Ishikawa (cell line): ENCODE data around the gene LEKR1.

Experiments used
- CEBPB ChIP-seq: IDR thresholded peaks from 2 replicates; pipeline ENCODE4 v1.6.1; 2012
- CREB1 ChIP-seq: IDR thresholded peaks from 2 replicates; pipeline ENCODE4 v1.6.1; 2012; ENCODE audit warnings: low read depth
- EGR1 ChIP-seq: IDR thresholded peaks from 2 replicates; pipeline ENCODE4 v1.6.1; 2012
- EP300 ChIP-seq: IDR thresholded peaks from 2 replicates; pipeline ENCODE4 v1.6.1; 2012; ENCODE audit warnings: borderline replicate concordance
- FOXM1 ChIP-seq: IDR thresholded peaks from 2 replicates; pipeline ENCODE4 v1.6.1; 2012; ENCODE audit warnings: low read depth, borderline replicate concordance
- NFIC ChIP-seq: IDR thresholded peaks from 2 replicates; pipeline ENCODE4 v1.6.1; 2012
- RAD21 ChIP-seq: IDR thresholded peaks from 2 replicates; pipeline ENCODE4 v1.6.1; 2012; ENCODE audit warnings: low read depth
- TAF1 ChIP-seq: IDR thresholded peaks from 2 replicates; pipeline ENCODE4 v1.6.1; 2012; ENCODE audit warnings: low read depth, mild to moderate bottlenecking
- TCF12 ChIP-seq: IDR thresholded peaks from 2 replicates; pipeline ENCODE4 v1.6.1; 2012; ENCODE audit warnings: low read depth
- TEAD4 ChIP-seq: IDR thresholded peaks from 2 replicates; pipeline ENCODE4 v1.6.1; 2012
- YY1 ChIP-seq: IDR thresholded peaks from 2 replicates; pipeline ENCODE4 v1.6.1; 2012; ENCODE audit warnings: low read depth
- ZBTB7A ChIP-seq: IDR thresholded peaks from 2 replicates; pipeline ENCODE4 v1.6.1; 2012; ENCODE audit warnings: low read depth
- TF ChIP-seq, protein P1 (sequence below): IDR thresholded peaks from 2 replicates; pipeline ENCODE4 v1.6.1; 2012
- TF ChIP-seq, protein P2 (sequence below): IDR thresholded peaks from 2 replicates; pipeline ENCODE4 v1.6.1; 2012; ENCODE audit warnings: low read depth, mild to moderate bottlenecking
- TF ChIP-seq, protein P3 (sequence below): IDR thresholded peaks from 2 replicates; pipeline ENCODE4 v1.6.1; 2012

The LEKR1 gene

DNA sequence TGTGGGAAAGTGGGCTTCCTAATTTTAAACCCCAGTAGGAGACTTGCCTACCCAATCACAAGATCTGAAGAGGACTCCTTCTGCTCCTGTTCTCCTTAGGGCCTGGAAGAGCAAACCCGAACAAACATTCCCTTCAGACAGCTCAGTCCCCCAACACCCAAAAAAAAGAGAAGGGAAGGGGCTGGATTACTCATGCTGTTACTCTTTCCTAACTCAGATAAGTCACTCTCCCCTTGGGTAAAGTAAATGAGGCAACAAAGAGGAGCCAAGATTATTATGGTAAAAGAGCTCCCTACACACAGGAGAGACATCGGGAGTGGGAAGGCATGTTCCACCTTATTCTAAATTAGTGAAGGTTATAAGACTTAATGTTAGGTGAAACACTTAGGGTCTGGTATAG lies 18.1 kb upstream of the LEKR1 start:
- TF ChIP-seq YY1 (no peak), EGR1 (no peak), TCF12 (no peak), CREB1 (no peak), TEAD4 (no peak), RAD21 (no peak), EP300 (no peak), ZBTB7A (no peak), NFIC (no peak)
- TF ChIP-seq, protein P1, sequence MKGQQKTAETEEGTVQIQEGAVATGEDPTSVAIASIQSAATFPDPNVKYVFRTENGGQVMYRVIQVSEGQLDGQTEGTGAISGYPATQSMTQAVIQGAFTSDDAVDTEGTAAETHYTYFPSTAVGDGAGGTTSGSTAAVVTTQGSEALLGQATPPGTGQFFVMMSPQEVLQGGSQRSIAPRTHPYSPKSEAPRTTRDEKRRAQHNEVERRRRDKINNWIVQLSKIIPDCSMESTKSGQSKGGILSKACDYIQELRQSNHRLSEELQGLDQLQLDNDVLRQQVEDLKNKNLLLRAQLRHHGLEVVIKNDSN, result no peak

DNA sequence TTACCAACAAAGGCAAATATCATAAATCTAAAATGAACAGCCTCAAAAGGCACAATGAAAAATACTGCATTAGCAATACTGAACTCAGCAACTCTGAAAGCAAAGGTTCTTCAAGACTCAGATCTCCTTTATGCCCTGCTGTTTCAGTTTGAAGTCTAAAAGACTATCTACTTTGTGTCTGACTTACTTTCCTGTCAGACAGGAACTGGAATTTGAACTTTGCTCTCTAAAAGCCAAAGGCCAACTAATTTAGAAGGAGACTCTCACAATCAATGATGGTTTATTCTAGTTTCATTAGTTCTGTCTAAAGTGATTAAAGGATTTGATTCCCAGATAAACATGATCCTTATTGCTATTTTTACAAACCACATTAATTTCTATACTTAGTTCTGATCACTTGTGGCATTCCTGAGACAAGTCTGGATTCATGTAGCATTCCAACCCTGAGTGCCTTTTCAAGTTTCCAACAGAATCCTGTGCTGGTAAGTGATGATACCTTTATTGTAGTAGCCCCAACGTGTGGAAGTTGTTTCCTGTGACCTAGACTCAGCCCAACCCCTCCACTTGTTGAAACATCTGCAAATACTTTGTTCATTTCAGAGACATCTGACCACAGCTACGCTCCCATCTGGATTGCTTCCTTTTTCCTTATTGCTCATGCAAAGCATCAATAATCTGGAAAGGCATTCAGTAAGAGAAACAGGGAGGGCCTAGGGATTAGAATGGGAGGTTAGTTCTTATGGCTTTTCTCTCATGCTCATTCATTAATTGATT lies 14.9 kb upstream of the LEKR1 start:
- TF ChIP-seq EP300, result no peak
- no peak for TF ChIP-seq FOXM1
- TF ChIP-seq TEAD4, result no peak
- no peak for TF ChIP-seq NFIC
- TF ChIP-seq, protein P1, result no peak
- no peak for TF ChIP-seq RAD21
- TF ChIP-seq TCF12, result no peak
- no peak for TF ChIP-seq CREB1
- TF ChIP-seq, protein P2, sequence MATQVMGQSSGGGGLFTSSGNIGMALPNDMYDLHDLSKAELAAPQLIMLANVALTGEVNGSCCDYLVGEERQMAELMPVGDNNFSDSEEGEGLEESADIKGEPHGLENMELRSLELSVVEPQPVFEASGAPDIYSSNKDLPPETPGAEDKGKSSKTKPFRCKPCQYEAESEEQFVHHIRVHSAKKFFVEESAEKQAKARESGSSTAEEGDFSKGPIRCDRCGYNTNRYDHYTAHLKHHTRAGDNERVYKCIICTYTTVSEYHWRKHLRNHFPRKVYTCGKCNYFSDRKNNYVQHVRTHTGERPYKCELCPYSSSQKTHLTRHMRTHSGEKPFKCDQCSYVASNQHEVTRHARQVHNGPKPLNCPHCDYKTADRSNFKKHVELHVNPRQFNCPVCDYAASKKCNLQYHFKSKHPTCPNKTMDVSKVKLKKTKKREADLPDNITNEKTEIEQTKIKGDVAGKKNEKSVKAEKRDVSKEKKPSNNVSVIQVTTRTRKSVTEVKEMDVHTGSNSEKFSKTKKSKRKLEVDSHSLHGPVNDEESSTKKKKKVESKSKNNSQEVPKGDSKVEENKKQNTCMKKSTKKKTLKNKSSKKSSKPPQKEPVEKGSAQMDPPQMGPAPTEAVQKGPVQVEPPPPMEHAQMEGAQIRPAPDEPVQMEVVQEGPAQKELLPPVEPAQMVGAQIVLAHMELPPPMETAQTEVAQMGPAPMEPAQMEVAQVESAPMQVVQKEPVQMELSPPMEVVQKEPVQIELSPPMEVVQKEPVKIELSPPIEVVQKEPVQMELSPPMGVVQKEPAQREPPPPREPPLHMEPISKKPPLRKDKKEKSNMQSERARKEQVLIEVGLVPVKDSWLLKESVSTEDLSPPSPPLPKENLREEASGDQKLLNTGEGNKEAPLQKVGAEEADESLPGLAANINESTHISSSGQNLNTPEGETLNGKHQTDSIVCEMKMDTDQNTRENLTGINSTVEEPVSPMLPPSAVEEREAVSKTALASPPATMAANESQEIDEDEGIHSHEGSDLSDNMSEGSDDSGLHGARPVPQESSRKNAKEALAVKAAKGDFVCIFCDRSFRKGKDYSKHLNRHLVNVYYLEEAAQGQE, result no peak
- TF ChIP-seq TAF1, result no peak
- TF ChIP-seq ZBTB7A, result no peak
- TF ChIP-seq CEBPB, result no peak
- TF ChIP-seq YY1, result no peak
- TF ChIP-seq, protein P3, sequence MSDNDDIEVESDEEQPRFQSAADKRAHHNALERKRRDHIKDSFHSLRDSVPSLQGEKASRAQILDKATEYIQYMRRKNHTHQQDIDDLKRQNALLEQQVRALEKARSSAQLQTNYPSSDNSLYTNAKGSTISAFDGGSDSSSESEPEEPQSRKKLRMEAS, result no peak
- TF ChIP-seq EGR1, result no peak

DNA sequence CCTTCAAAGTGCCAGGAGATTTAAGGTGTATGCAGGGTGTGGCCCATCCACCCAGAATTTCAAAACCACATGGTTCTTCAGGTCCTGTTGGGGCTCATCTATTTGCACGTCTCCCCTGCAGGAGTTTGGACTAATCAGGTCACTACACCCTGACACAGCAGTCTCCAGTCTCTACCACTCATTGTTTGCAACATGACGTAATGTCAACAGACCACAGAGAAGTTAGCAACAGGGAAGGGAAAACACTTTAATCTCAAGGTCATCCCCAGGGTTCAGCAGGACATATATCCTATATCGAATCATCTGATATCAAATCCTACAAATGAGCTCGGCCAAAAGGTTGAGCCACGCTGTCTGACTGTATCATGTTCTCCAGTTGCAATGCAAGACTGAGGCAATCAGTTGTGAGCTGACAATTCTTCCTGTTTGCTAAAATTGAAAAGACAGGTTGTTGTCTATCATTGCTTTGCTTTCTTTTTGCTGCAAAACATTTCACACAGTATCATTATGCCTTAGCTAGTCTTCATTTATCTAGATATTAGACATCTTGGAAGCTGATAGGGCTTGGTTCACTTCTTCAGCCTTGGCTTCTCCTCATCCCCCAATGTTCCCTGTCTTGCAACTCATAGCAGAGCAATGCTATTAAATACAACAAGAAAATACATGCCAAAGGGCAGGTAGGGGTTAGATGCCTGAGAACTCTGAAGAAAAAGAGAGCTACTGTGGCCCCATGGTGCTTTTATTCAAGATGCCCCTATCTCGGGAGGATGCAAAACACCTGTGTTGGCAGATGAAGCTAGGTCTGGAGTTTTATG lies 13.4 kb upstream of the LEKR1 start:
- TF ChIP-seq EGR1 (no peak), TAF1 (no peak), RAD21 (no peak), TCF12 (no peak), FOXM1 (no peak), CEBPB (no peak), TEAD4 (no peak), NFIC (no peak), YY1 (no peak), CREB1 (no peak), EP300 (no peak), ZBTB7A (no peak)
- TF ChIP-seq, protein P2, result no peak
- TF ChIP-seq, protein P3, result no peak
- TF ChIP-seq, protein P1, result no peak

DNA sequence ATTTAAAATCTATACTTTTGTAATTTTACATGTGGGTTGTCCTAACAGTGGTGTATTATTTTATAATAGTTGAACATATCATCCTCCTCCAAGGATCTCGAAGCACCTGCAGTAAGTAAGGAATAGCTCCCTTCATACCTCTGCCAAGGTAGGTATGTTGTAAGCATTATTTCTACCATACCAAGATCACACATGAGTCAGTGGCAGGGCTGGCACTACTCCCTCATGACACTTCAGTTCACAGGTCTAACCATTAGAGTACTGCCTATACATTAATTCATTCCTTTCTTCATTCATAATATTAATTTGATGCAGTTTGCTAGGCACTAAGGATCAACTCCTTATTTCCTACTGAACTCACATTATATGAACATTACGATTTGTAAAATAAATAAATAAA lies 11.9 kb upstream of the LEKR1 start:
- TF ChIP-seq NFIC (no peak), TEAD4 (no peak), EGR1 (no peak), EP300 (no peak)
- TF ChIP-seq, protein P2, result no peak
